Measurements from ENCODE around the gene NR1I2.

The NR1I2 gene

DNA sequence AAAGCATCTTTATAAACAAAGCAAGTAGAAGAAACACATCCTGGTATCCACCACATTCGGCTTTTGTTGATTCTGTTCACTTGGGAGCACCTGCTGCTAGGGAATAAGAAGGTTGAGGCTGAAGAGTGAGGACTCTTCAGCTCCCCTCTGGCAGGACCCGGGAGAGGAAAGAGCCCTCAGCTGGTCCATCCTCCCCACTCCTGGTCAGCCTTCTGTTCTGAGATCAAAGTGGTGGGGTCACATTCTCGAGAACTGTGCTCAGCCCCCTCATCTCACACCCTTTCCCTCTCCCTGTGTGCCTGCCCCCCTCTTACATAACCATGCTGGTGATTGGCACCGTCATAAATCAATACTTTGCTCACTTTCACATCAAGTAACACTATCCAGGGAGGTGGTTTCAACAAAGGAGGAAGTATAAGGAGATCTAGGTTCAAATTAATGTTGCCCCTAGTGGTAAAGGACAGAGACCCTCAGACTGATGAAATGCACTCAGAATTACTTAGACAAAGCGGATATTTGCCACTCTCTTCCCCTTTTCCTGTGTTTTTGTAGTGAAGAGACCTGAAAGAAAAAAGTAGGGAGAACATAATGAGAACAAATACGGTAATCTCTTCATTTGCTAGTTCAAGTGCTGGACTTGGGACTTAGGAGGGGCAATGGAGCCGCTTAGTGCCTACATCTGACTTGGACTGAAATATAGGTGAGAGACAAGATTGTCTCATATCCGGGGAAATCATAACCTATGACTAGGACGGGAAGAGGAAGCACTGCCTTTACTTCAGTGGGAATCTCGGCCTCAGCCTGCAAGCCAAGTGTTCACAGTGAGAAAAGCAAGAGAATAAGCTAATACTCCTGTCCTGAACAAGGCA lies at the start of gene NR1I2:
TSS of gene NR1I2 (plus strand) at position 772 of the 869 bp plus-strand sequence.
- DNase-seq: no peak

DNA sequence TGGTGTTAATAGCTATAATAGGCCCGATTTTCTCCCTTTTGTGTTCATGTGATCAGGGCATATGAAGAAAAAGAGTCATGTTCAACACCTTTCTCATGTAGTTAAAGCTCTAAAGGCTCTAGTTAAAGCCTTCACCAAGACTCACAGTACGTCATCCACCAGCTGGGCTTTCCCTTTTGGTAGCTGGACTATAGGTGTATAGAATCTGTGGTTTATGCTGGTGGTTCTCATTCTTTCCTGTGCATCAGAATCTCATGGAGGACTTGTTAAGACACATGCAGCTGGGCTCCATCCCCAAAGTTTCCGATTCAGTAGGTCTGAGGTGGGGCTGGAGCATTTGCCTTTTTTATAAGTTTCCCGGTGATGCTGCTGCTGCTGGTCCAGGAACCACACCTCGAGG lies 48.1 kb upstream of the NR1I2 start:
- DNase-seq: no peak

DNA sequence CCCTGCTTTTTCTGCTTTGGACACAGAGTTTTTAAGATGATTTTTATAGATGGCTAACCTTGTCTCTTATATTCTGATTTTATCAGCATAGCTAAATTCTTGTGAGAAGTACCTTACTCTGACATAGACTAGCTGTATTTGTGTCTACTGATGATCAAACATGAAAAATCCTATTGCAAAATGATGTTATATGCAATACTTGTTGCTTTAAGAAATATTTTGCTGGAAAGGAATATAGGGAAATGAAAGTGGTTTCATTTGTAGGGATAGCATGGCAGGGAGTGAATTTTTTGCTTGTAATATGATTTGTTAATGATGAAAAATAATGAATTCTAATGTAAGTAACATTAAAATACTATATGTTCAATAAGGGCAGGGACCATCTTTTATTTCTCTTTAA lies 43.2 kb upstream of the NR1I2 start:
- DNase-seq: no peak

DNA sequence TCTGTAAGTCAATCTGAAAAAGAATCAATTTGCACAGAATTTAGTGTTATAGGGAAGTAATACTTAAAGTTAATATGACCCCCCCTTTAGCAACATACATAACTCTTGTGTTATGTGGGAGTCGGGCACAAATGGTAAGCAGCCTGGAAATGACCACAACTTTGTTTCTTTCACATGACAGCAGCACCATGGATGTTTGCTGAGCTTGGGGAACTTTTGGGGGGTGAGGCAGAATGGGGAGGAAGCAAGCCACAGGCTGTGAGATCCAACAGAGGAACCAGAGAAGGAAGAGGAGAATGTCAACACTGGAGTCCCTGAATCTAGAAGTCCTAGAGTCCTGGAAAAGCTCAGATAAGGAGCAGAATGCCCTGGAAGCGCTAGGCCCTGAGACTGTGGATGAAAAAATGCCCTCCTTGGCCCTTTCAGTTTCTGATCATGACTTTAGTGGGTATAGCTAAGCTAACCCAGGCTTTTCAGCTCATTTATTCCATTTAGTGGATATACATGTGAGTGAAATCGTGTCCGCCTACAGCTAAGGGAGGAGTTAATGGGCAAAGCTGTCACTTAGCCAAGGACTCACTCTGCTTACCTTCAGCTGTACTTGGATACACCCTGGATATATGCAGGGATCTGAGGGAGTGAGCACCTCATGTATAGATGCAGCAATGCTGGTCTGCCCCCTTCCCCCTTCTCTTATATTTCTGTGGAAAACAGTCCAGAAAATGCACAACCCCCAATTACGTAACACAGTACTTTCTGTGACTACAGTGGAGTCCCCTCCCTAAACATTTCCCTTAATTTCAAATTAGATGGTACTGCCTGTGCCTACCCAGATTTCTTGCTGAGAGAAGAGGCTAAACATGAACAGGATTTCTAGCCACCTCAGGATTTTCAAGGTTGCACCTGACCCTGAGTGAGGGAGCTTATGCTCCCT lies 40.0 kb upstream of the NR1I2 start:
- no peak for DNase-seq

DNA sequence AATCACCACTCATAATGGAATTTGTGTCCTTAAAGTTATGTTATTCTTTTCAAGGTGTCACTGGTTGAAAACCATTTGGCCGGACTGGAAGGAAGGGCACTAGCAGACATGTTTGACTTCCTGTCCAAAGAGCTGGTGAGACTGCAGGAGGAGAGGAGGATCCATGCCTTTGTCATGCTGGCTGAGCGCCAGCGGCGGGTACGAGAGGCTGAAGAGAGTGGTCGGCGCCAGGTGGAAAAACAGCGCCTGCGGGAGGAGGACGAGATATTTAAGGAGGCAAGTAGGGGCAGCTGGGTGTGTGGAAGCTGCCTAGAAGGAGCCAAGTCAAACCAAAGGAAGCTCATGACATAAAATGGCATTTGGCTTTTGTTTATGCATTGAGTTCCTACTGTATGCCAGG lies 38.0 kb upstream of the NR1I2 start:
- DNase-seq: no peak

DNA sequence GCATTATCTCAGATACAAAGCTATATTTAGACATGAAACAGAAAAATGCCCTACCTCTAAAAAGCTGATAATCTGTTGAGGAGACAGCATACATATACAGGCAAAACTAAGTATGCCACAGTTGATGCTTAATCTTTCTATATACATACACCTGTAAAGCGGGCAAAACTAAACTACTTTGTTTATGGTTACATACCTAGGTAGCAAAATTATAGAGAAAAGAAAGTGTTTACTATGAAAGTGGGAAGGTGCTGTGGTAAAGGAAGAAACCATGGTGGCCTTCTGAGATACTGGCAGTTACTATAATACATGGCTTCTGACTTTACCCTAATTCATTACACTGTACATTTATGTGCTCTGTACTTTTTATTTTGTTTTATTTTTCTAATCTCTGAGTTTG lies 36.0 kb upstream of the NR1I2 start:
- DNase-seq: no peak

DNA sequence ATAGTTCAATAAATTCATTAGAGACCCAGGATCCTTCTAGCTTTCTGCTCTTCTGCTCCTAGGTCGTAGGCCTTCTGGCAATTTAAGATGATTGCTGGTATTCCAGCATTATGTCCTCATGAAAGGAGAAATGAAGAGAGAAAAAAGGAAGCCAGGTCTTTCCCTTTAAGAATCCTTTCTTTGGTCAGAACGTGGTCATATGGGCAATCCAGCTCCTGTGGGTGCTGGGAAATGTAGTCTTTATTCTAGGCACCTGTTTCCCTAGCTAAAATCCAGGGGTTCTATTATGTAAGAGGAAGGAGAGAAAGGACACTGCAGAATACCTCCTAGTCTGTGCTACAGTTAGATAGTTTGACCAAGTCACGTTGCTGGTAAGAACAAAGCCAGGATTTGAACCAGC lies 35.5 kb upstream of the NR1I2 start:
- DNase-seq: no peak

DNA sequence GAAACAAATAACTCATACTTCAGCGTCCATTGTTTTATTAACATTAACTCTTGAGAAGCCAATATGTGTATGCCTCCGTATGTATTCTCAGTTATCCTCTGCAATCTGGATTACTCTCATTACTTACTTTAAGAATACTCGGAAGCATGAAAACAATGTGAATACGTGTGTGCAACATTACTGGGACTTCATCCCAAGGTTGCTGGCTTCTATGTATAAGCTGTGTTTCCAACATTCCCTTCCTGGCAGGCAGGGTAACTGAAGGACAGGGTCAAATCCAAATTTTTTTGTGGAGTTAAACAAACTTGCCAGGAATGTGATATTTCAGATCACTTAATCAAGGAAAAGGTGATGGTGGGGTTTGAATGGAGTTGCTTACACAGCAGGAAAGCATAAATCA lies 34.5 kb upstream of the NR1I2 start:
- no peak for DNase-seq

DNA sequence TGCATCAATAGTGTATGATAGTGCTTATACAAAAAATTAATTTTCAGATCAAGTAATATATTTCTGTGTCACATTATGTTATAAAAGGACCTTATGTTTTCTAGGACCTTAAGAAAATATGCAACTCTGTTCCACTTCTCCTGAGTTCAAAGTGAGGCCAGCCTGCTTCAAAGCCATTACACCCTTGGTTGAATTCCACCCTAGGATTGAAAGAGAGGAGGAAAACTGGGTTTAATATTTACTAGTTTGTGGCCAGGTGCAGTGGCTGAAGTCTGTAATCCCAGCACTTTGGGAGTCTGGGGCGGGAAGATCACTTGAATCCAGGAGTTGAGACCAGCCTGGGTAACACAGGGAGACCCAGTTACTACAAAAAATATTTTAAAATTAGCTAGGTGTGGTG lies 32.9 kb upstream of the NR1I2 start:
- DNase-seq: no peak

DNA sequence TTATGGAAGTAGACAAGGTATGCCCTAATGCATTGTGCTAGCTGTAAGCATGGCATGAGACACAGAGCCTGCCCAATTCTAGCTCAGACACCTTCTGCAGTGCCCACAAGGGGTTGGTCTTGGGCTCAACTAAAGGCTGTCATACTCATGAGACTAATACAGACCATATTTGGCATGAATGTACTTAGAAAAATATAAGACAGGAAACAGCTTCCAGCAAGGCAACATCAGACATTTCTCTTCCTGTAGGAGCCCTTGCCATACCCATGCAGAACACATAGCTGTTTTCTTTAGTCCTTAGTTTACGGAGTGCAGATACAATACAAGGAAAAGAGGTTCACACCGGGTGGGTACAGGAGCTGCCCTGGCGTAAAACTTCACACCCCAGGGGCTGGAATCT lies 30.5 kb upstream of the NR1I2 start:
- DNase-seq: no peak

DNA sequence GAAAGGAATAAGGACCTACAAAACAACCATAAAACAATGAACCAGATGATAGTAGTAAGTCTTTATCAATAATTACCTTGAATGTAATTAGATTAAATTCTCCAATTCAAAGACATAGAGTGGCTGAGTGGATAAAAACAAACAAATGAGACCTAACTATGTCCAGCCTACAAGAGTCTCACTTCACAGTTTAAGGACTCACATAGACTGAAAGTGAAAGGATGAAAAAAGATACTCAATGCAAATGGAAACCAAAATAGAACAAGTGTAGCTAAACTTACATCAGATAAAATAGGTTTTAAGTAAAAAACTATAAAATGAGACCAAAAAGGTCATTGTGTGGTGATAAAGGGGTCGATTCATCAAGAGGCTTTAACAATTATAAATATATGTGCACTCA lies 21.9 kb upstream of the NR1I2 start:
- no peak for DNase-seq

DNA sequence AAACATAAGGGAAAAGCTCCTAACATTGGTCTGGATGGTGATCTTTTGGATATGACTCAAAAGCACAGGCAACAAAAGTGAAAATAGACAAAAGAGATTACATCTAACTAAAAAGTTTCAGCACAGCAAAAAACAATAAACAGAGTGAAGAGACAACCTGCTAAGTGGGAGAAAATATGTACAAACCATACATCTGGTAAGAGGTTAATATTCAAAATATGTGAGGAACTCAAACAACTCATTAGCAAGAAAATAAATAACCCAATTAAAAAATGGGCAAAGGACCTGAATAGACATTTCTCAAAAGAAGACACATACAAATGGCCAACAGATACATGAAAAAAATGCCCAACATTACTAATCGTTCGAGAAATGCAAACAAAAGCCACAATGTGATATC lies 19.0 kb upstream of the NR1I2 start:
- DNase-seq: no peak

DNA sequence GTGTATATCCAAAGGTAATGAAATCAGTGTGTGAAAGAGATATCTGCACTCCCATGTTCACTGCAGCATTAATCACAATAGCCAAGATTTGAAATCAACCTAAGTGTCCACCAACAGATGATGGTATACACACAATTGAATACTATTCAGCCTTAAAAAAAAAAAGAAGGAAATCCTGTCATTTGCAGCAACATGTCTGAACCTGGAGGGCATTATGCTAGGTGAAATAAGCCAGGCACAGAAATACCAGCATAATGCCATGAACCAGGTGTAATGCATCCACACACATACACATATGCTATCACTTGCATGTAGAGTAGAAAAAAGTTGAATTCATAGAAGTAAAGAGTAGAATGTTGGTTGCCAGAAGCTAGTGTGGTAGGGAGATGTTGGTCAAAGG lies 18.4 kb upstream of the NR1I2 start:
- DNase-seq: no peak

DNA sequence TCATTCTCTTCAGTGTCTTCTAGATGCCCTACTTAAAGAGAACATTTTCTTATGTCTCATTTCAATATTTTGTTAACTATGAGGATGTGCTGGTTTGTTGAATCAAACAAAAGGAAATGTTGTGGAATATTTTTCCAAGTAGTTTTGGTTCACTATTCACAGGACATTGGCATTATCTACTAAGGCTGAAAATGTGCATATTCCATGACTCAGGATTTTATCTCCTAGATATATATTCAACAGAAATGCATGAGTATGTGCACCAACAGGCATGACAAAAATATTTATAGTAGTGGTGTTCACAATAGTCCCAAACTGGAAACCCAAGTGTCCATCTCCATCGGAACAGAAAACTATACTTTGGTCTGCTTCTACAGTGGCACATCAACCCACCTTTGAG lies 16.7 kb upstream of the NR1I2 start:
- DNase-seq: no peak

DNA sequence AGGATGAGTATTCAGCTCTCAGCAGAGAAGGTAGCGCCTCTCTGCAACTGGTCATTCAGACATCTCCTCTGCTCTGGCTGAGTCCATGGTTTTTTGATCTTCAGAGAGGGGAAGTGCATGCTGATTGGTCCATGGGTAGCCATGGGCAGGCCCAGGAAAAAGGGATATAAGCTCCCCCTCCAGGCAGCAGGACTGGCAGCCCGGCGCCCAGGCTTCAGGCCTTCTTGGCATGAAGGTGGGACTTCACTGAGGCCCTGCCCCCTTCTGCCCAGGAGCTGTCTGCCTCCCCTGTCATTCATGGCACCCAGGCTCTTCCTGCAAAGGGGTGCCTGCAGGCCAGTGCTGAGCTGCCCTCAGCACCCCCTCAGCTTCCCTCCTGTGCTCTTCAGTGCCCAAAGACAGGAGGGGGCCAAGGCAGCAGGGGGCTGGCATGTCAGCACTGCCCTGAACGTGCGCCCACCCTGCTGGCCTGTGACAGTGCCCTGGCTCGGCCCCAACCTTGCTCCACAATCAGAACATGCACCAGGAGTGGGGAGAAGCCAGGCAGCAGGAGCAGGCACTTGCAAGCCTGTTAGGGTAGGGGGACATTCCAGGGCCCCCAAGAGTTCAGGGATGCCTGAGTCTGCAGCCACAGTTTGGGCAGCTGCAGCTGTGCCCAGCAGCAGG lies 13.8 kb upstream of the NR1I2 start:
- DNase-seq: no peak

DNA sequence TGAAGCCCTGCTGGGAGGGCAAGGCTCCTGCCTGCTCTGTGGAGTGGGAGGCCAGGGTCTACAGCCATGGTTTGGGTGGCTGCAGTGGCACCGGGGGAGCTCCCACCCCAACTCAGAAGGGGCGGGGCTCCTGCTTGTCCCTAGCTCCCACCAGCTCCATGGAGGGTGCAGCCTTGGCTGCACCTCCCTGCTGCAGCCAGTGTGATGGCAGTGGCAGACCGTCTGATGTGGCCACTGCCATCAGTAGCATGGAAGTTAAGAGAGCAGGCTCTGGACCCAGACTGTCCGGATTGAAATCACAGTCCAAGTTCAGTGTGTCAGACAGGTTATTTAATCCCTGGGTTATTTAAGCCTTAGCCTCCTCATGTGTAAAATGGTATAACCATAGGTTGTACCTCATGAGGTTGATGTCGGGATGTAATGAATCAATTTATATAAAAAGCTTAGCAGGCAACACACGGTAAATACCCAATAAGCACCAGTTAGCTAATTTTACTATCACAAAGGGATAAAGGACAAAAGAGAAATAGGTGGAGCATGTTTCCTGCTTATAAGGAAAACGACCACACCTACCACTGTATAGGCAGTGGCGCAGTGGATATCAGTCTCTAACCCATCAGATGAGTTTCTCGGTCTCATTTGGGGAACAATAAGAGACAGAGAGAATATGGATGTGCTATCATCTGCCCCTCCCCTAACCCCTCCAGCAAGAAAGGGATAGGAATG lies 13.1 kb upstream of the NR1I2 start:
- DNase-seq: no peak

DNA sequence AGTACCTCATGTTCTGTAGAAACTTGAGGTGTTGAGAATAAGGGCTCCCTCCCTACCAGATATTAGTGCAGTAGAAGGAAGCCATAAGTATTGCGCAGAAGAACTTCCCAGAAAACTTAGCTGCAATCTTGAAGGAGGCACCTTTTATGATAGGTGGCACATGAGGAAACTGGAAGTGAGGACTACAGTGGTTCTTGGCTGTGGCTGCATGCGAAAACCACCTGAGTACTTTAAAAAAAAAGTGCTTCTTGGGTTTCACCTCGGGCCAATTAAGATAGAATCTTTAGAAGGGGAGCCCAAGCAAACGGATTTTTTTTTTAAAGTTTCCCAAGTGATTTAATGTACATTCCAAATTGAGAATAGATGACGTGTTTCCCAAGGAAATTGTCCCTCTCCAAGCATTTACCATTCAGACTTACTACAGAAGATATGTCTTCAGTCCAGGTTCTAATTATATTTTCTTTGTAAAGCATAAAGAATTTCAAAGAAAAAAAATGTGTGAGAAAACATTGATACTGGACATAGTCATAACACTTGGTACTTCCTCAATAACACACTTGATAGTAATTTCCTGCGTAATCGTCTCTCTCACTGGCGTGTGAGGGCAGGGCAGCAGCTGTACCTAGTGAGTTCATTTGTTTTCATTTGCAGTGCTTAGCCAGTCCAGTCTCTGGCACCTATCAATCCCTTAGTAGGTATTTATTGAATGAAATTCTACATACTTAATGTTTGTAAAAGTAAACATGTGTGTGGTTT lies 12.3 kb upstream of the NR1I2 start:
- DNase-seq: no peak

DNA sequence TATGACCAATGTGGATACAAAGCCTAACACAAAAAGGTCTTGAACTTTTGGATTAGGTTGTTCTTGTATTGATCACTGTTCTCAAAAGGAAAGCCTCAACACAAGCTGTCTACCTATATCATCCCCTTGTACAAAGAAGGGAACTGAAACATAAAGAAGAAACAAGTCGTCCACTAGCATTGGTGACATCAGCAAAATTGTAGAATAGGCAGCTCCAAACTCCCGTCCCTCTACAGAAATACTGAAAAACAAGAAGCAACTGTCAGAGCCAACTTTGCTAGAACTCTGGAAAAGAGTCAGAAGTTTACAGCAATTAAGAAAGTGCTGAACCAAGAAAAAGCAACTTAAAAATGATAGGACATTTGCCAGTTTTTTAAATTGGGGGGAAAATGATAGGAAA lies 7.5 kb upstream of the NR1I2 start:
- DNase-seq: no peak

DNA sequence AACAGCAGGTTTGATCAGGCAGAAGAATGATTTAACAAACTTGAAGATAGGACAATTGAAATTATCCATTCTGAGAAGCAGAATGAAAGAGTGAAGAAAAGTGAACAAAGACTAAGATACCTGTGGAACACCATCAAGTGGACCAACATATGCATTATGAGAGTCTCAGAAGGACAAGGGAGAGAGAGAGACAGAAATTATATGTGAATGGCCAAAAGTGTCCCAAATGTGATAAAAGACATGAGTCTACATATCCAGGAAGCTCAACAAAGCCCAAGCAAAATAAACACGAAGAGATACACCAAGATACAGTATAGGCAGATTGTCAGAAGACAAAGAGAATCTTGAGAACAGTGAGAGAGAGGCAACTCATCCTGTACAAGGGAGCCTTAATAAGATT lies 5.6 kb upstream of the NR1I2 start:
- no peak for DNase-seq

DNA sequence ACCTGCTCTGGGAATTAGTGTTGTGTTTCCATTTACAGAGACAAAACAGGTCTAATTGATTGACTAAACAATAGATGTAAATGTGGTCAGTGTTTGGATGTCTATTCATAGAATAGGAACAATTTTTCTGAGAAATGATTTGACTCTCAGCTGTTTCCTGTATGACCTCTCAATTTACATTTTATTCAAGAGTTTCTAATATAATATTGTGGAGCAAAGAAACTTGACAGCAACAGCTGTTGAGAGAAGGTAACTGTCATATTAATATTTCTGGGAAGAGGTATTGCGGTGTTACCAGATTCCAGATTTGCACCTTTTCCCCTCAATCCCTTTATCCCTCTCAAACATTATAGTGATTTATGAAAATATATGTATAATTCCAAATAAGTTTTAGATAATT lies 3.7 kb upstream of the NR1I2 start:
- DNase-seq: no peak

DNA sequence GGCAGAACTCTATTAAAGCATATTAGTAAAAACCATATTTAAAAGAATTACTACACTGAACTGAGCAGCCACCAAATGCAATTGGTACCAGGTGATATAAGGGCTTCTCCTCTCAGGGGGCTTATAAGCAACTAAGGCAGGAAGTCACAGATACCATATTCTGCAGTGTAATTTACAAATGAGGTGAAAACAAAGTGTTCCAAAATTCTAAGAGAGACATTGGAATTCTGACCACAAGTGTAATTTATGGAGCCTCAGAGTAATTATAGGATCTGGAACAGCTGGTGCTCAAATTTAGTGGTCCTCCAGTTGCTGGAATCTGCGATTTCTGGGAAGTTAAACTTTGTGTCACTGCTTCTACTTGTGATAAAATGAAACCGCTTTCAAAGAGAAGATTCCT lies 3.1 kb upstream of the NR1I2 start:
- no peak for DNase-seq

DNA sequence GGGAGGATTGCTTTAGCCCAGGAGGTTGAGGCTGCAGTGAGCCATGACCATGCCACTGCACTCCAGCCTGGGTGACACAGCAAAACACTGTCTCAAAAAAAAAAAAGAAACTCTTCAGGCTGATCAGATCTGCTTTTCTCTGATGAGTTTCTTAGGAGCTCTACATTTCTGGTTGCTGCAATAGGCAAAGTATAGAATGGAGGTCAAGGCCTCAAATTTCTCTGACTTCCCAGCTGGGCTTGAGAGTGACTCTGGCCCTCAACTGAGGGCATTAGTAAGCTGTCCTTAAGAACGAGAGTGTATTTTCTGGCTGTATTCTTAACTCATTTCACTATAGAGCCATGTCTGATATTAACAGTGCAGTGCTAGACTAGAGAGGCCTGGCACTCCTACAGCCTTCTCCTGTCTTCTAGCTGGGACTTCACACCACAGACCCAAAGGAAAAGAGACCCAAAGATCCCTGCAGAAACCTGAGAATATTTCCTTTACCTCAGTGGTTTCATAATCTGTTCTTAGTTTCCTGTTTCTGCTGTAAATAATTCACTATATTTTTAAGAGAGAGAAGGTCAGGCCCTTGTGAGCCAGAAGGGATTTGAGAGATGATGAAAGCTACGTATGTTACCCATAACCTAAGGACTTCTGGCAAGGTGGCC lies 2.0 kb upstream of the NR1I2 start:
- no peak for DNase-seq

All from cortex of kidney (tissue), 1 donor.